KOPT-K1 (cell line): ENCODE data around the gene PLSCR4.

ENCODE experiments used
- H3K27ac ChIP-seq: fragments of 200-600 bp; sonication (generic); 2 replicates; pipeline ENCODE4 v1.5.1; 2016; ENCODE audit warnings: antibody characterized with exemption, mild to moderate bottlenecking, low read depth, low read length; ENCODE audit not compliant: poor library complexity, severe bottlenecking
- H3K36me3 ChIP-seq: fragments of 200-600 bp; sonication (generic); 2 replicates; pipeline ENCODE4 v1.5.1; 2017; ENCODE audit warnings: antibody characterized with exemption, mild to moderate bottlenecking, low read length, moderate library complexity; ENCODE audit not compliant: insufficient read depth
- H3K9me3 ChIP-seq: fragments of 200-600 bp; sonication (generic); 2 replicates; pipeline ENCODE4 v1.5.1; 2017; ENCODE audit warnings: antibody characterized with exemption, low read length, mild to moderate bottlenecking; ENCODE audit not compliant: insufficient read depth, poor library complexity, severe bottlenecking

PLSCR4 gene

DNA sequence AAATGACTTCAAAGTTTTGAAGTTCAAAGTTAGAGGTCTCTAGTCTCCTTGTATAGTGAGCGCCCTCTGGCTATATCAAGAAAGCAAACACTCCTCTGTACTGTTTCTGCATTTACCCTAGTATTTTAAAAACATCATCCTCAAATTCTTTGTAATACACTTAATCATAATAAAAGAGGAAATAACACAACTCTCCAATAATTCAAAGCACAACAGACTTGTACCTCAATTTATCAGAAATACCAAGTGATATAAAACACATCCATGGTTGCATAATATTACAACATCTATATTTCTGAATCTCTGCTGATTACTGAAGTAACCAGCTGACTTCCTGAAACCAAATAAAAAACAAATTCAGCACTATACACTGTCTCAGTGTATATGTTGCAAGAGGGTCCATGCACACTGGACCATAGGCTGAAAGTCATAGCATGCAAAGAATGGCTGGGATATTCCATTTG lies 102.4 kb downstream of the PLSCR4 start:
- H3K36me3 ChIP-seq: no peaks in the 10 kb centered on the region
- no peak overlapping the region for H3K27ac ChIP-seq
- H3K9me3 ChIP-seq: no peaks in the 10 kb centered on the region

DNA sequence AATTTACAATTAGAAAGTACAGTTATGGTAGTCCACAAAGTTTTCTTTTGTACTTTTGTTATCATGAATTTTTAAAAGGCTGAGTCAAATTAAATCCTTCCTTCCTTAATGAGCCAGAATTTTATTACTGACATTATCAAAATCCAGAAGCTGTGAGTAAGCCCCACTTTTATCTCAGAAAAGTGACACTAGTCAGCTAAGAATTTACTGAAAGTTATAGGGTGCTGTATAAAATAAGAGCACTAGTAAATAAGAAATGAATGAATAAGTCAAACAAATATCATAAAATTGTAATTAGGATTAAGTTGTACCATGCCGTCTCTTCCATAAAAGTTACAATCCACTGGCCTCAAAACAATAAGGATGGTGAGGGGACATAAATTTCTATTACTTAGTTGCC lies 105.3 kb downstream of the PLSCR4 start:
- Histone ChIP-seq H3K36me3 (no peaks in the 10 kb centered on the region), H3K27ac (no peak overlapping the region), H3K9me3 (no peaks in the 10 kb centered on the region)

DNA sequence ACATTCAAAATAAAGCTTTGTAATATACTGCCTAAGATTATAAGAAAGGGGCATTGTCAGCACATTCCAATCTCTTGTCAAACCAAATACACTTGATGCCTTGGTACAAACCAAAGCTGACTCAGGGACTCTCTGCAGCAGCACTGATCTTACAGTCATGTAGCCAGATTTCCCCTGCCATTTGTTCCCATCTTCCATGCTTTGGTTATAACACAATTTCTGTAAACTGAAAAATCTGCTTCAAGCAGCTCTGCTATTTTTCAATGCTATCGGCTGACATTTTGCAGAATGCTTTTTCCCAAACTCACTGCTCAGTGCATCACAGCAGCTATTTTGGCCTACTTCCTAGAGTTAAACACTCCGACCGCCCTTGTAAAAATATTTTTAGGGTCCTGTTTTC lies 108.1 kb downstream of the PLSCR4 start:
- no peaks in the 10 kb centered on the region for H3K9me3 ChIP-seq
- H3K36me3 ChIP-seq: no peaks in the 10 kb centered on the region
- H3K27ac ChIP-seq: no peak overlapping the region
